ENCODE data around the gene CSPG4.
"Not testable (repeated sequence)": the region's sequence is repeated elsewhere in the genome, so short reads cannot be mapped to it uniquely, and the experiment has no call there.

Gene CSPG4

GRCh38 chr15:75712668-75713337, at the start of gene CSPG4:
TSS of gene CSPG4 (minus strand) at chr15:75712848. CDS start at chr15:75712755, 93 bp downstream.
- no peak for DNase-seq (ENCODE audit: low spot score)

GRCh38 chr15:75762357-75762718, 49.7 kb upstream of the CSPG4 start:
- not testable (repeated sequence) for DNase-seq (ENCODE audit: low spot score)

- DNase-seq (ENCODE audit: low spot score), result no peak
These were observed 49.1 kb upstream of the CSPG4 start for GRCh38 chr15:75761446-75762356.

GRCh38 chr15:75760704-75761435, 48.2 kb upstream of the CSPG4 start:
- DNase-seq (ENCODE audit: low spot score), result no peak

GRCh38 chr15:75760131-75760520, 47.5 kb upstream of the CSPG4 start:
- not testable (repeated sequence) for DNase-seq (ENCODE audit: low spot score)

- no peak for DNase-seq (ENCODE audit: low spot score)
These were observed 46.9 kb upstream of the CSPG4 start for GRCh38 chr15:75759416-75760130.

- DNase-seq (ENCODE audit: low spot score), result peak; percentile 81
These were observed 45.6 kb upstream of the CSPG4 start for GRCh38 chr15:75758071-75758872.

- not testable (repeated sequence) for DNase-seq (ENCODE audit: low spot score)
These were observed 42.2 kb upstream of the CSPG4 start for GRCh38 chr15:75754871-75755270.

GRCh38 chr15:75753145-75753544, 40.5 kb upstream of the CSPG4 start:
- no peak for DNase-seq (ENCODE audit: low spot score)

GRCh38 chr15:75751891-75752290, 39.2 kb upstream of the CSPG4 start:
- no peak for DNase-seq (ENCODE audit: low spot score)

GRCh38 chr15:75751116-75751875, 38.6 kb upstream of the CSPG4 start:
- DNase-seq (ENCODE audit: low spot score), result no peak

GRCh38 chr15:75750261-75751050, 37.8 kb upstream of the CSPG4 start:
- DNase-seq (ENCODE audit: low spot score), result no peak

GRCh38 chr15:75749820-75750219, 37.2 kb upstream of the CSPG4 start:
- DNase-seq (ENCODE audit: low spot score), result no peak

- DNase-seq (ENCODE audit: low spot score), result not testable (repeated sequence)
These were observed 36.2 kb upstream of the CSPG4 start for GRCh38 chr15:75748882-75749281.

GRCh38 chr15:75747121-75747520, 34.5 kb upstream of the CSPG4 start:
- DNase-seq (ENCODE audit: low spot score), result not testable (repeated sequence)

GRCh38 chr15:75745305-75745704, 32.7 kb upstream of the CSPG4 start:
- no peak for DNase-seq (ENCODE audit: low spot score)

- not testable (repeated sequence) for DNase-seq (ENCODE audit: low spot score)
These were observed 29.7 kb upstream of the CSPG4 start for GRCh38 chr15:75742346-75742745.

GRCh38 chr15:75739791-75740190, 27.1 kb upstream of the CSPG4 start:
- DNase-seq (ENCODE audit: low spot score), result no peak

- DNase-seq (ENCODE audit: low spot score), result peak; percentile 97
These were observed 26.1 kb upstream of the CSPG4 start for GRCh38 chr15:75738647-75739325.
